ENCODE measurements around the gene EFNA5.

Gene EFNA5

GRCh38 chr5:107663697-107664096 lies 7.0 kb downstream of the EFNA5 start:
- DNase-seq (ENCODE audit: low read depth): no peak
- no peak overlapping the region for H3K4me3 ChIP-seq (ENCODE audit: low read depth, low read length)
- in situ Hi-C loops (cut with HindIII; ENCODE audit: low sequenced_read_pairs): loop anchor here (10.0 kb wide), 1 partner anchor 69 kb away; no protein-coding TSS in a partner anchor
- TF ChIP-seq, protein P1, sequence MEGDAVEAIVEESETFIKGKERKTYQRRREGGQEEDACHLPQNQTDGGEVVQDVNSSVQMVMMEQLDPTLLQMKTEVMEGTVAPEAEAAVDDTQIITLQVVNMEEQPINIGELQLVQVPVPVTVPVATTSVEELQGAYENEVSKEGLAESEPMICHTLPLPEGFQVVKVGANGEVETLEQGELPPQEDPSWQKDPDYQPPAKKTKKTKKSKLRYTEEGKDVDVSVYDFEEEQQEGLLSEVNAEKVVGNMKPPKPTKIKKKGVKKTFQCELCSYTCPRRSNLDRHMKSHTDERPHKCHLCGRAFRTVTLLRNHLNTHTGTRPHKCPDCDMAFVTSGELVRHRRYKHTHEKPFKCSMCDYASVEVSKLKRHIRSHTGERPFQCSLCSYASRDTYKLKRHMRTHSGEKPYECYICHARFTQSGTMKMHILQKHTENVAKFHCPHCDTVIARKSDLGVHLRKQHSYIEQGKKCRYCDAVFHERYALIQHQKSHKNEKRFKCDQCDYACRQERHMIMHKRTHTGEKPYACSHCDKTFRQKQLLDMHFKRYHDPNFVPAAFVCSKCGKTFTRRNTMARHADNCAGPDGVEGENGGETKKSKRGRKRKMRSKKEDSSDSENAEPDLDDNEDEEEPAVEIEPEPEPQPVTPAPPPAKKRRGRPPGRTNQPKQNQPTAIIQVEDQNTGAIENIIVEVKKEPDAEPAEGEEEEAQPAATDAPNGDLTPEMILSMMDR (IDR thresholded peaks at IDR 0.05; ENCODE audit: low read depth, low read length, missing control alignments): no peak

- DNase-seq (ENCODE audit: low read depth): no peak
- TF ChIP-seq, protein P1 (IDR thresholded peaks at IDR 0.05; ENCODE audit: low read depth, low read length, missing control alignments): no peak
- no peak overlapping the region for H3K4me3 ChIP-seq (ENCODE audit: low read depth, low read length)
- in situ Hi-C loops (cut with HindIII; ENCODE audit: low sequenced_read_pairs): loop anchor here (10.0 kb wide), 1 partner anchor 67 kb away; no protein-coding TSS in a partner anchor
Observed at GRCh38 chr5:107661650-107662044, 9.1 kb downstream of the EFNA5 start.

DNA sequence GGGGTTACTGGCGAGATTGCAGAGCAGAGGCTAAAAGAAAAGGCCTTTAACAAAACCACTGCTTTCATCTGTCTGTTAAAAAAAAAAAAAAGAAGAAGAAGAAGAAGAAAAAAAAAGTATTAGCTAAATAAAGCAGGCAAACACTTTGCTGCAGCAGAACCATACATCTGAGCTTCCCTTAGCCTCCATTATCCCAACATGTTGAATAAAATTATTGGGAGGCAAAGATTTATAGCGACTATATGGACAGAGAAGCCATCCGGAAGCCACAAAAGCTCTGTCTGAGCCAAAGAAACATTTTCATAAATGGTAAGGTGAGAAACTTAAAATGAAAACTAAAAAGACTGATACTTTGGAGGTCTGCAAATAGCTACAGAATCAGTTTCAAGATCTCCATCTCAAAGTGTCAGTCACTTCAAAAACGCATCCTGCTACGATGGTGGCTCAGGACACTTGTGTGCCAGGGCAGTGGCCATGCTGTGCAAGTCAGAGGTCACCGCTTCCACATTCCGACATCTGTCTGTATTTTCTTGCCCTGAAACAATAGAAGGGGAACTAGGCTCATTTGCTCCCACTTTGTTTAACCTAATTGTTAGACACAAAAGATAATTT lies 9.6 kb downstream of the EFNA5 start:
- TF ChIP-seq, protein P1 (IDR thresholded peaks at IDR 0.05; ENCODE audit: low read depth, low read length, missing control alignments): no peak
- no peak overlapping the region for H3K4me3 ChIP-seq (ENCODE audit: low read depth, low read length)
- no peak for DNase-seq (ENCODE audit: low read depth)
- in situ Hi-C loops (cut with HindIII; ENCODE audit: low sequenced_read_pairs): loop anchor here (10.0 kb wide), 1 partner anchor 66 kb away; no protein-coding TSS in a partner anchor

GRCh38 chr5:107658528-107658927 lies 12.2 kb downstream of the EFNA5 start:
- DNase-seq (ENCODE audit: low read depth): no peak
- TF ChIP-seq, protein P1 (IDR thresholded peaks at IDR 0.05; ENCODE audit: low read depth, low read length, missing control alignments): no peak

DNA sequence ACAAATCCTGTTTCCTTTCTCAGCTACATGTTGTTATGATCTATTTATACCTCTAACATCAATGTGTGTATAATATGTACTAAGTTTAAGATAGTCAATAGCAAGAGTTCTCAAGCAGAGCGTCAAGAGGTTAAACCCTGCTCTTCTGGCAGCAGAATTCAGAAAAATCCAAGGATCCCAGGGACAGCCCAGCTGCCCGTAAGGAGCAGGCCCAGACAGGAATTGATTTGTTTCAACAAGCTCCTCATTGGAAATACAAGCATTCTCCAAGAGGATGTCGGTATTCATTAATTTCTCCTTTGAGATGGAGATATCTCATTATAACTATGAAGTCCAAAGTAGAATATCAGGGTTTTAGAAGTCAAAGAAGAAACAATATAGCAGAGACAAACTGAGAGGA lies 14.9 kb downstream of the EFNA5 start:
- in situ Hi-C loops (cut with HindIII; ENCODE audit: low sequenced_read_pairs): no loop called here
- DNase-seq (ENCODE audit: low read depth): no peak
- H3K4me3 ChIP-seq (ENCODE audit: low read depth, low read length): no peak overlapping the region
- TF ChIP-seq, protein P1 (IDR thresholded peaks at IDR 0.05; ENCODE audit: low read depth, low read length, missing control alignments): no peak

More at GRCh38 chr5:107658528-107658927, 12.2 kb downstream of the EFNA5 start:
- in situ Hi-C loops (cut with HindIII; ENCODE audit: low sequenced_read_pairs): no loop called here
- no peak overlapping the region for H3K4me3 ChIP-seq (ENCODE audit: low read depth, low read length)

DNA sequence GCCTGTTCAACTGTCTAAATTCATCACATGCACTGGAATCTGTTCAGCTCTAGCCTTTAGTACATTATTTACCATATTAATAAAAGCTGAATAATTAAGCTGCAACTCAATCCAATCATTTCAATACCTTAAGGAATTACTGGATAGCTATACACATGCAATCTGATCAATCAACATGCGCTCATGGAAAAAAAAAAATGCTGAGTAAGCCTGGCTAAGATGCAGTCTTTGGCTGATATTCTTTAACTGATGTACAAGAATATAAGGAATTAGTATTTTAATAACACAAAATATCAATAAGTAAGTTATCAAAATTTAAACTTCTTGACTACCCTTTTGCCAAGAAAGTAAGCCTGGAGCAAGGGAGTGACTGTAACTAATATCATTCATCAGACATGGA lies 15.9 kb downstream of the EFNA5 start:
- in situ Hi-C loops (cut with HindIII; ENCODE audit: low sequenced_read_pairs): no loop called here
- no peak for DNase-seq (ENCODE audit: low read depth)
- H3K4me3 ChIP-seq (ENCODE audit: low read depth, low read length): no peak overlapping the region
- TF ChIP-seq, protein P1 (IDR thresholded peaks at IDR 0.05; ENCODE audit: low read depth, low read length, missing control alignments): no peak

Measured in astrocyte of the cerebellum (primary cell).